Stimulated activated CD8-positive, alpha-beta memory T cell treated with anti-CD3 and anti-CD28 coated beads, Interleukin-2, amount 100 ng/mL, for 1 hour (primary cell): ENCODE measurements around the gene CFAP161.

Source experiments
- DNase-seq, 2 donors: peaks; one replicate each; pipeline ENCODE4 v3.0.0-alpha.2; 2020; ENCODE audit warnings: low read depth in 2 of 2

The CFAP161 gene

GRCh38 chr15:81183439-81183775, 49.3 kb downstream of the CFAP161 start:
- no peak for DNase-seq

GRCh38 chr15:81184188-81184587, 50.1 kb downstream of the CFAP161 start:
- DNase-seq = no peak

- no peak for DNase-seq
These were observed 51.7 kb downstream of the CFAP161 start for GRCh38 chr15:81185631-81186295.

GRCh38 chr15:81188354-81188753, 54.3 kb downstream of the CFAP161 start:
- no peak for DNase-seq

- no peak for DNase-seq
These were observed 55.7 kb downstream of the CFAP161 start for GRCh38 chr15:81189583-81190283.

- DNase-seq = no peak
These were observed 56.9 kb downstream of the CFAP161 start for GRCh38 chr15:81190922-81191507.

- DNase-seq = no peak
These were observed 57.6 kb downstream of the CFAP161 start for GRCh38 chr15:81191701-81192100.

GRCh38 chr15:81194723-81195122, 60.7 kb downstream of the CFAP161 start:
- DNase-seq = no peak

GRCh38 chr15:81195339-81195864, 61.3 kb downstream of the CFAP161 start:
- no peak for DNase-seq

- no peak for DNase-seq
These were observed 62.6 kb downstream of the CFAP161 start, which contains the start of gene IL16 for GRCh38 chr15:81196576-81197254. IL16 (plus strand) TSS chr15:81196879; CDS start chr15:81225400, 28,521 bp downstream.

- DNase-seq = no peak
These were observed 63.2 kb downstream of the CFAP161 start for GRCh38 chr15:81197255-81197630.

- DNase-seq = no peak
These were observed 63.7 kb downstream of the CFAP161 start for GRCh38 chr15:81197688-81198281.
